Middle frontal gyrus (tissue), 1 donor: ENCODE results near the gene CHCHD3.
A peak's percentile ranks its signal among the peaks of the same experiment; 100 is the strongest.

Experiments used
- DNase-seq: peaks from one replicate; pipeline ENCODE4 v3.0.0-alpha.2; 2015; ENCODE audit warnings: low spot score; ENCODE audit errors: extremely low spot score

CHCHD3 gene

DNA sequence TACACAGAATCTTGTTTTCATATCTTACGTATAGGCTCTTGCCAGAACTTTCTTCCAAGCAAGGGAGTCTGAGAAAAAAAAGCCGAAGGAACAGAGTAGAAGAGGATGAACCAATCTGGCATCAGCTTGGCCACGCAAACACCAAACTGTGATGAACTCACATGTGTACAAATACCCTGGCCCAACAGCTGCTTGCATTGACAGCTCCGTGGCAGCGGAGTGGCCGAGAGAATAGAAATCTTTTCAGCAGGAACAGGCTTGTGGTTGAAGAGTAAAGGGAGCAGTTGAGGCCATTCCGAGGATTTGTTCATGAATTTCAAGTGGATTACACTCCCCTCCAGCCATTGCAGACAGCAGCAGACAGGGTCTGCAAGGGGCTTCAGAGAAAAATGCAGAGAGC lies 331.8 kb downstream of the CHCHD3 start:
- no peak for DNase-seq

DNA sequence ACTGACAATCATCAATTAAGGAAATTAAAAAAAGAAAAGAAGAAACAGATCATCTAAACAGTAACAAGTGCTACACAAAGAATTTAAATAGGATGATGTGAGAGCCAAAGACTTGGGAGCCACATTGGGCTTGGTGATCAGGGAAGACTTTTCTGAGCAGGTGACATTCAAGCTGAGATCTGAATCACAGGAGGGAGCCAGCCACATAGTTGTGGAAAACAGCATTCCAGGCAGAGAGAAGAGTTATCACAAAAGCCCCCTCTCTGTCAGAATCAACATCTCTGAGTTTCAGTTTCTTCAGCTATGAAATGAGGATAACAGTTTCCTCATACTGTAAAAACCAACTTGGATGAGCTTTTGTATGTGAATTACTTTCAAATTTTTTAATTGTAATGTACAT lies 336.4 kb downstream of the CHCHD3 start:
- DNase-seq: no peak

DNA sequence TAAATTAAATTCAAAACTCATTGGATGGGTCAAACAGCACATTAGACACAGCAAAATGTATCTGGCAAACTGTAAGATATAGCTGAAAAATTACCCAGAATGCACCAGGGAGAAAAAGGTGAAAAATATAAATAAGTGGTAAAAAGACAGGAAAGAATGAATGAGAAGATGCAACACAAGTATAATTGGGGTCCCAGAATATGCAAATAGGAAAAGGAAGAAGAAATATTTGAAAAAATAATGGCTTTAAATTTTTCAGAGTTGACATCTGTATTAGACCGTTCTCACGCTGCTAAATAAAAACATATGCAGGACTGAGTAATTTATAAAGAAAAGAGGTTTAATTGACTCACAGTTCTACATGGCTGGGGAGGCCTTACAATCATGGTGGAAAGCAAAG lies 337.9 kb downstream of the CHCHD3 start:
- DNase-seq: no peak

- DNase-seq: no peak
Observed at GRCh38 chr7:132742189-132742612, 339.7 kb downstream of the CHCHD3 start.

GRCh38 chr7:132740176-132740575 lies 341.7 kb downstream of the CHCHD3 start:
- no peak for DNase-seq

DNA sequence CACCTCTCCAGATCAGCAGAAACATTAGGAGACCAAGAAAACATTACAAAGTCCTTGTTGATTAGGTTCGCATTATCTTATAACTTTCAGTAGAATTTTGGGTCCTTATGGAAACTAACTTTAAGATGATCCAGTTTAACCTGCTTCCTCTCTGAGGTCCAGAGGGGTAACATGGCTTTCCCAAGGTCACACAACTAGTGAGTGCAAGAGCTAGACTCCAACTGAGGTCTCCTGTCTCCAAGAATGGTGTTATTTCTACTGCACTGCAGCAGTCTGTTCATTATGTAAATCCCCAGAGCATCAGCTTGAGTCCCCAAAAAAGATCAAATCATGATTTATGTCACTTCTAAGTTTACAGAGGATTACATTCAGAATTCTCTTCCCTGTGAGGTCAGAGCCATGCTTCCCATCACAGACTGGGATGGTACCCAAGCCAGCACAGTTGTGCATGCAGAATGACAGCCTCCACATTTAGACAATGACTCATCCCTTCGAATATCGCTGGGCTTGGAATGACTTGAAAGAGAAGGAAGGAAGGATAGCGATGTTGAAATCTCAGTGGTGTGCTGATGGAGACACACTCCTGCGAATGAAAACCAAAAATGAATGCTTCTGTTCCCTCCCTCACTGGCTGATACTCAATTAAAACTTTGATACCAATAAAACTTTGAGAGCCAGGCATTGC lies 342.5 kb downstream of the CHCHD3 start:
- DNase-seq: peak; percentile 78

GRCh38 chr7:132738254-132738653 lies 343.6 kb downstream of the CHCHD3 start:
- DNase-seq: no peak

DNA sequence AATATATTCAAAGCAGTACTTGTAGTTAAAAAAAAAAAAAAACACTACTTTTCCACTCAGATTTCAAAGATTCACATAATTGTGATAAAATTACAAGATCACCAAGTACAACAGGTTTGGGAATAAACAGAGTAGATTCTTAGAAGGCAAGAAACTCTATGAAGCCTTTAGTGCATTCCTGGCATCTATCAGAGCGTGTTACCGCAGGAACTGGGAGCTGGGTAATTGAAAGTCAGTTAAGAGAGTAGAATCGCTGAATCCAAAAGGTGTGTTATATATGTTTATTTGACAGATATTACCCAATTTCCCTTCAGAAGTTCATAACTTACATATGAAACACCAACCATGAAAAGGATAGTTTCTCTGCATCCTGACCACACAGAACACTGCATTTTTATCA lies 346.4 kb downstream of the CHCHD3 start:
- no peak for DNase-seq
